KMS-11 (cell line): ENCODE measurements around the gene GALNT10.
"Not testable (repeated sequence)": the region's sequence is repeated elsewhere in the genome, so short reads cannot be mapped to it uniquely, and the experiment has no call there.

Experiments
- H2AFZ ChIP-seq: fragments of 200-600 bp; sonication (generic); 2 replicates; pipeline ENCODE4 v1.6.1; 2016; ENCODE audit warnings: antibody characterized with exemption, mixed run types, low read depth
- H3K27ac ChIP-seq: fragments of 200-600 bp; sonication (generic); 2 replicates; pipeline ENCODE4 v1.6.1; 2016; ENCODE audit warnings: mild to moderate bottlenecking, mixed run types
- H3K27me3 ChIP-seq: fragments of 200-600 bp; sonication (generic); 2 replicates; pipeline ENCODE4 v1.6.1; 2017; ENCODE audit warnings: mild to moderate bottlenecking, low read depth, mixed run types, moderate library complexity; ENCODE audit not compliant: insufficient read depth
- H3K36me3 ChIP-seq: fragments of 200-600 bp; sonication (generic); 2 replicates; pipeline ENCODE4 v1.6.1; 2017; ENCODE audit warnings: mild to moderate bottlenecking, mixed run types; ENCODE audit not compliant: insufficient read depth
- H3K4me1 ChIP-seq: fragments of 200-600 bp; sonication (generic); 2 replicates; pipeline ENCODE4 v1.6.1; 2016; ENCODE audit warnings: mild to moderate bottlenecking, low read depth, mixed run types; ENCODE audit not compliant: poor library complexity, severe bottlenecking
- H3K4me2 ChIP-seq: fragments of 200-600 bp; sonication (generic); 2 replicates; pipeline ENCODE4 v1.7.0; 2016; ENCODE audit warnings: mild to moderate bottlenecking, mixed run types
- H3K4me3 ChIP-seq: fragments of 200-600 bp; sonication (generic); IDR thresholded peaks from 2 replicates; pipeline ENCODE4 v1.6.1; 2017; ENCODE audit warnings: low read depth, low read length, mixed read lengths; ENCODE audit not compliant: insufficient read depth
- H3K79me2 ChIP-seq: fragments of 200-600 bp; sonication (generic); 2 replicates; pipeline ENCODE4 v1.6.1; 2016; ENCODE audit warnings: low read depth, mixed run types; ENCODE audit not compliant: insufficient read depth
- H3K9ac ChIP-seq: fragments of 200-600 bp; sonication (generic); 2 replicates; pipeline ENCODE4 v1.6.1; 2016; ENCODE audit warnings: mild to moderate bottlenecking, mixed run types
- H4K20me1 ChIP-seq: fragments of 200-600 bp; sonication (generic); 2 replicates; pipeline ENCODE4 v1.6.1; 2016; ENCODE audit warnings: mild to moderate bottlenecking, mixed run types; ENCODE audit not compliant: insufficient read depth
- CTCF ChIP-seq: fragments of 200-600 bp; sonication (generic); conservative IDR thresholded peaks from 2 replicates; pipeline ENCODE4 v1.6.1; 2017; ENCODE audit warnings: low read depth, mild to moderate bottlenecking, antibody characterized with exemption, low read length, moderate library complexity, mixed read lengths

Gene GALNT10

GRCh38 chr5:154359221-154359573 lies 168.7 kb downstream of the GALNT10 start:
- no peaks in the 10 kb centered on the region for H4K20me1 ChIP-seq
- no peaks in the 10 kb centered on the region for H3K36me3 ChIP-seq
- H3K27ac ChIP-seq = no peak overlapping the region
- no peak overlapping the region for H2AFZ ChIP-seq
- H3K27me3 ChIP-seq = no peaks in the 10 kb centered on the region
- no peaks in the 10 kb centered on the region for H3K79me2 ChIP-seq
- no peaks in the 10 kb centered on the region for H3K4me1 ChIP-seq
- TF ChIP-seq CTCF = no peak
- H3K4me2 ChIP-seq = no peak overlapping the region
- no peak overlapping the region for H3K4me3 ChIP-seq
- H3K9ac ChIP-seq = no peak overlapping the region

- H3K9ac ChIP-seq, H3K4me1 ChIP-seq, H3K27me3 ChIP-seq, H3K27ac ChIP-seq, H3K79me2 ChIP-seq, H3K4me3 ChIP-seq, H2AFZ ChIP-seq, H3K36me3 ChIP-seq, H4K20me1 ChIP-seq, H3K4me2 ChIP-seq: not testable (repeated sequence)
These were observed 169.7 kb downstream of the GALNT10 start for GRCh38 chr5:154360241-154360640.

- Histone ChIP-seq H3K79me2 (no peaks in the 10 kb centered on the region), H3K36me3 (no peaks in the 10 kb centered on the region), H4K20me1 (no peaks in the 10 kb centered on the region), H3K4me2 (no peak overlapping the region), H3K9ac (no peak overlapping the region), H3K27me3 (no peaks in the 10 kb centered on the region), H3K4me1 (peaks cover 3% of the 10 kb centered on the region), H3K4me3 (no peak overlapping the region), H2AFZ (no peak overlapping the region), H3K27ac (no peak overlapping the region)
- TF ChIP-seq CTCF = no peak
These were observed 172.9 kb downstream of the GALNT10 start for GRCh38 chr5:154363411-154363810.

- Histone ChIP-seq H3K4me1 (peaks cover 3% of the 10 kb centered on the region), H4K20me1 (no peaks in the 10 kb centered on the region), H3K4me2 (no peak overlapping the region), H2AFZ (no peak overlapping the region), H3K9ac (no peak overlapping the region), H3K4me3 (no peak overlapping the region), H3K27me3 (no peaks in the 10 kb centered on the region), H3K36me3 (no peaks in the 10 kb centered on the region), H3K79me2 (no peaks in the 10 kb centered on the region), H3K27ac (no peak overlapping the region)
- no peak for TF ChIP-seq CTCF
These were observed 174.2 kb downstream of the GALNT10 start for GRCh38 chr5:154364771-154365170.

GRCh38 chr5:154365823-154366222 lies 175.3 kb downstream of the GALNT10 start:
- Histone ChIP-seq H3K4me2 (no peak overlapping the region), H3K27me3 (no peaks in the 10 kb centered on the region), H3K79me2 (no peaks in the 10 kb centered on the region), H3K9ac (no peak overlapping the region), H2AFZ (no peak overlapping the region), H3K4me1 (peaks cover 3% of the 10 kb centered on the region), H3K4me3 (no peak overlapping the region), H3K27ac (no peak overlapping the region), H3K36me3 (no peaks in the 10 kb centered on the region), H4K20me1 (no peaks in the 10 kb centered on the region)
- no peak for TF ChIP-seq CTCF
